HG02970 (cell line): Measurements from ENCODE around the gene ADAM12.

Experiments
- ATAC-seq: cut with Tn5 transposase; IDR thresholded peaks from one replicate; pipeline ENCODE4 v1.9.1; 2021; ENCODE audit warnings: mild to moderate bottlenecking, moderate library complexity, moderate number of reproducible peaks; ENCODE audit not compliant: unreplicated experiment, low FRiP score

The ADAM12 gene

GRCh38 chr10:126242397-126243260 is 145.6 kb downstream of the ADAM12 start:
- ATAC-seq: no peak

- ATAC-seq: no peak
Measured at GRCh38 chr10:126240483-126240882, 147.8 kb downstream of the ADAM12 start.

GRCh38 chr10:126239844-126240243 is 148.4 kb downstream of the ADAM12 start:
- no peak for ATAC-seq

- no peak for ATAC-seq
Measured at GRCh38 chr10:126235979-126236851, 152.1 kb downstream of the ADAM12 start.

- ATAC-seq: no peak
Measured at GRCh38 chr10:126235091-126235978, 152.9 kb downstream of the ADAM12 start.

GRCh38 chr10:126234630-126235029 is 153.6 kb downstream of the ADAM12 start:
- ATAC-seq: no peak

- no peak for ATAC-seq
Measured at GRCh38 chr10:126233182-126234148, 154.8 kb downstream of the ADAM12 start.

GRCh38 chr10:126230587-126230986 is 157.7 kb downstream of the ADAM12 start:
- ATAC-seq: no peak

- ATAC-seq: no peak
Measured at GRCh38 chr10:126229686-126230085, 158.6 kb downstream of the ADAM12 start.

GRCh38 chr10:126227762-126228134 is 160.5 kb downstream of the ADAM12 start:
- ATAC-seq: no peak

GRCh38 chr10:126226988-126227761 is 161.1 kb downstream of the ADAM12 start:
- no peak for ATAC-seq

GRCh38 chr10:126226205-126226604 is 162.1 kb downstream of the ADAM12 start:
- ATAC-seq: no peak

- ATAC-seq: no peak
Measured at GRCh38 chr10:126225672-126226008, 162.6 kb downstream of the ADAM12 start.

GRCh38 chr10:126224967-126225671 is 163.2 kb downstream of the ADAM12 start:
- ATAC-seq: no peak

- ATAC-seq: no peak
Measured at GRCh38 chr10:126223512-126224067, 164.7 kb downstream of the ADAM12 start.

GRCh38 chr10:126222736-126223511 is 165.4 kb downstream of the ADAM12 start:
- no peak for ATAC-seq

GRCh38 chr10:126221874-126222273 is 166.4 kb downstream of the ADAM12 start:
- no peak for ATAC-seq
